Stimulated activated CD8-positive, alpha-beta memory T cell treated with anti-CD3 and anti-CD28 coated beads, Interleukin-4, amount 100 ng/mL, for 24 hours (primary cell): ENCODE measurements around the gene SVIL.
"Not testable (repeated sequence)": the region's sequence is repeated elsewhere in the genome, so short reads cannot be mapped to it uniquely, and the experiment has no call there.

ENCODE experiments used
- DNase-seq: peaks from one replicate; pipeline ENCODE4 v3.0.0-alpha.2; 2020; ENCODE audit warnings: low read depth

The SVIL gene

GRCh38 chr10:29484677-29485076 is 150.1 kb downstream of the SVIL start:
- DNase-seq = not testable (repeated sequence)

- DNase-seq = peak; percentile 7
Measured at GRCh38 chr10:29482591-29483431, 152.0 kb downstream of the SVIL start.

GRCh38 chr10:29481906-29482440 is 152.8 kb downstream of the SVIL start:
- DNase-seq = no peak

- no peak for DNase-seq
Measured at GRCh38 chr10:29479981-29480954, 154.5 kb downstream of the SVIL start.

GRCh38 chr10:29479081-29479925 is 155.5 kb downstream of the SVIL start:
- no peak for DNase-seq

GRCh38 chr10:29473406-29474100 is 161.2 kb downstream of the SVIL start:
- no peak for DNase-seq

- no peak for DNase-seq
Measured at GRCh38 chr10:29473087-29473356, 161.7 kb downstream of the SVIL start.

- no peak for DNase-seq
Measured at GRCh38 chr10:29472301-29473086, 162.3 kb downstream of the SVIL start.

GRCh38 chr10:29471544-29471859 is 163.3 kb downstream of the SVIL start:
- DNase-seq = no peak

- no peak for DNase-seq
Measured at GRCh38 chr10:29470843-29471543, 163.8 kb downstream of the SVIL start.

- DNase-seq = no peak
Measured at GRCh38 chr10:29470355-29470705, 164.4 kb downstream of the SVIL start.

GRCh38 chr10:29469481-29470354 is 165.1 kb downstream of the SVIL start:
- DNase-seq = no peak

- DNase-seq = no peak
Measured at GRCh38 chr10:29465384-29465783, 169.4 kb downstream of the SVIL start.

GRCh38 chr10:29464671-29465171 is 170.1 kb downstream of the SVIL start:
- DNase-seq = not testable (repeated sequence)

GRCh38 chr10:29461042-29461441 is 173.7 kb downstream of the SVIL start:
- DNase-seq = no peak

GRCh38 chr10:29458190-29458589 is 176.6 kb downstream of the SVIL start:
- DNase-seq = not testable (repeated sequence)

- no peak for DNase-seq
Measured at GRCh38 chr10:29455095-29455494, 179.7 kb downstream of the SVIL start.

GRCh38 chr10:29454250-29454649 is 180.5 kb downstream of the SVIL start:
- no peak for DNase-seq

GRCh38 chr10:29452546-29452945 is 182.2 kb downstream of the SVIL start:
- no peak for DNase-seq
